Neuronal stem cell (in vitro differentiated cells): Measurements from ENCODE around the gene OR10G7.

Experiments used
- DNase-seq: peaks from one replicate; pipeline ENCODE4 v3.0.0-alpha.2; 2013; ENCODE audit warnings: low spot score
- H2AFZ ChIP-seq: one replicate; pipeline ENCODE4 v1.6.1; 2013; ENCODE audit warnings: mild to moderate bottlenecking, low read length, inconsistent platforms
- H2AK5ac ChIP-seq: 2 replicates; pipeline ENCODE4 v1.6.1; 2013; ENCODE audit warnings: low read depth, mild to moderate bottlenecking, inconsistent platforms, low read length, moderate library complexity, mixed read lengths
- H2BK120ac ChIP-seq: 2 replicates; pipeline ENCODE4 v1.6.1; 2013; ENCODE audit warnings: low read depth, mild to moderate bottlenecking, inconsistent platforms, low read length, moderate library complexity, mixed read lengths
- H2BK12ac ChIP-seq: one replicate; pipeline ENCODE4 v1.6.1; 2013; ENCODE audit warnings: low read length, inconsistent platforms
- H2BK15ac ChIP-seq: 2 replicates; pipeline ENCODE4 v1.6.1; 2013; ENCODE audit warnings: mild to moderate bottlenecking, low read length, inconsistent platforms, mixed read lengths
- H2BK5ac ChIP-seq: one replicate; pipeline ENCODE4 v1.6.1; 2013; ENCODE audit warnings: inconsistent platforms, mild to moderate bottlenecking, low read length, moderate library complexity
- H3K14ac ChIP-seq: one replicate; pipeline ENCODE4 v1.6.1; 2013; ENCODE audit warnings: low read length, inconsistent platforms
- H3K18ac ChIP-seq: 2 replicates; pipeline ENCODE4 v1.6.1; 2013; ENCODE audit warnings: low read length, inconsistent platforms
- H3K23ac ChIP-seq: 2 replicates; pipeline ENCODE4 v1.6.1; 2013; ENCODE audit warnings: low read depth, mild to moderate bottlenecking, mixed read lengths, low read length, inconsistent platforms; ENCODE audit not compliant: poor library complexity
- H3K27ac ChIP-seq: replicated peaks from 3 replicates; pipeline ENCODE4 v1.5.1; 2013; ENCODE audit warnings: low read length, inconsistent platforms
- H3K27me3 ChIP-seq, 3 experiments: 2 replicates each; pipeline ENCODE4 v1.6.1; 2013; ENCODE audit warnings: low read length in 3 of 3, mild to moderate bottlenecking in 2 of 3, inconsistent platforms in 1 of 3, low read depth in 1 of 3, mixed read lengths in 1 of 3, moderate library complexity in 1 of 3; ENCODE audit not compliant: control insufficient read depth in 3 of 3, insufficient read depth in 3 of 3
- H3K36me3 ChIP-seq, 2 donors: replicated peaks in 1 of 2; 2 replicates each; pipeline ENCODE4 v1.6.1; 2013; ENCODE audit warnings: low read length in 2 of 2; ENCODE audit not compliant: control insufficient read depth in 2 of 2, insufficient read depth in 2 of 2
- H3K4ac ChIP-seq: 2 replicates; pipeline ENCODE4 v1.6.1; 2013; ENCODE audit warnings: inconsistent platforms, mild to moderate bottlenecking, low read length, moderate library complexity
- H3K4me1 ChIP-seq, 2 donors: 1 replicate in 1 of 2; 2 replicates in 1 of 2; pipeline ENCODE4 v1.6.1; 2013; ENCODE audit warnings: low read length in 2 of 2, low read depth in 1 of 2; ENCODE audit not compliant: control insufficient read depth in 2 of 2, insufficient read depth in 1 of 2
- H3K4me2 ChIP-seq: one replicate; pipeline ENCODE4 v1.6.1; 2013; ENCODE audit warnings: mild to moderate bottlenecking, low read length, inconsistent platforms; ENCODE audit not compliant: insufficient read depth, poor library complexity, severe bottlenecking
- H3K4me3 ChIP-seq, 2 donors: 2 replicates each; pipeline ENCODE4 v1.5.1; 2013; ENCODE audit warnings: low read length in 2 of 2, mild to moderate bottlenecking in 2 of 2, inconsistent platforms in 1 of 2, moderate library complexity in 1 of 2
- H3K79me1 ChIP-seq: one replicate; pipeline ENCODE4 v1.6.1; 2013; ENCODE audit warnings: low read depth, mild to moderate bottlenecking, inconsistent platforms, low read length, moderate library complexity
- H3K9ac ChIP-seq: one replicate; pipeline ENCODE4 v1.6.1; 2013; ENCODE audit warnings: mild to moderate bottlenecking, low read depth, low read length, inconsistent platforms; ENCODE audit not compliant: poor library complexity
- H3K9me3 ChIP-seq, 2 donors: replicated peaks in 1 of 2; 2 replicates each; pipeline versions ENCODE3 to v1.6.1; 2013; ENCODE audit warnings: low read length in 2 of 2, mild to moderate bottlenecking in 2 of 2, inconsistent platforms in 1 of 2, low read depth in 1 of 2, mixed read lengths in 1 of 2, moderate library complexity in 1 of 2; ENCODE audit not compliant: control insufficient read depth in 2 of 2, insufficient read depth in 1 of 2
- H4K8ac ChIP-seq: one replicate; pipeline ENCODE4 v1.6.1; 2013; ENCODE audit warnings: low read depth, mild to moderate bottlenecking, inconsistent platforms, low read length, moderate library complexity
- H4K91ac ChIP-seq: one replicate; pipeline ENCODE4 v1.6.1; 2013; ENCODE audit warnings: low read length, low read depth, mild to moderate bottlenecking, inconsistent platforms; ENCODE audit not compliant: poor library complexity
- WGBS, 2 donors: extraction: QIAGEN DNeasy Blood & Tissue Kit; methylation state at CpG; one replicate each; pipeline ENCODE4 v1.1.7; 2013; ENCODE audit warnings: missing lambda C conversion rate in 2 of 2, mixed read lengths in 1 of 2; ENCODE audit not compliant: insufficient read length in 2 of 2, insufficient replicate concordance in 1 of 2; ENCODE audit errors: extremely low coverage in 2 of 2; 5-methylcytosine and 5-hydroxymethylcytosine counted together

Gene OR10G7

DNA sequence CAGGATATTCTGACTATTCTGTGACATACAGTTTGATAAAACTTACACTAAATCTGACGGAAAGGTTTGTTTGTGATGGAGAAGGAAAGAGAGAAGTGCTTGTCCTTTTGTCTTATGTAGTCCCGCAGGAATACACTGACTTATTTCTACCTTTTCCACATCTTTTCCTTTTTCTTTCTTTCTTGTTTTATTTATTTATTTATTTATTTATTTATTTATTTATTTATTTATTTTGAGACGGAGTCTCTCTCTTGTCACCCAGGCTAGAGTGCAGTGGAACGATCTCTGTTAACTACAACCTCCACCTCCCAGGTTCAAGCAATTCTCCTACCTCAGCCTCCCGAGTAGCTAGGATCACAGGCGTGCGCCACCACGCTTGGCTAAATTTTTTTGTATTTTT lies 31.0 kb upstream of the OR10G7 start:
- H4K8ac ChIP-seq = no peak overlapping the region
- H3K27me3 ChIP-seq = peaks cover 0 to 8% (median 0%) of the 10 kb centered on the region in 3 experiments
- H2AK5ac ChIP-seq = no peak overlapping the region
- no peaks in the 10 kb centered on the region for H3K79me1 ChIP-seq
- no peak overlapping the region for H3K9ac ChIP-seq
- H3K36me3 ChIP-seq = no peaks in the 10 kb centered on the region
- no peak overlapping the region for H3K14ac ChIP-seq
- H3K9me3 ChIP-seq = no peaks in the 10 kb centered on the region
- H3K23ac ChIP-seq = no peak overlapping the region
- H3K18ac ChIP-seq = no peak overlapping the region
- no peak overlapping the region for H3K4me3 ChIP-seq
- no peak overlapping the region for H3K27ac ChIP-seq
- no peak overlapping the region for H2BK15ac ChIP-seq
- DNase-seq = no peak
- H3K4ac ChIP-seq = no peak overlapping the region
- H4K91ac ChIP-seq = no peak overlapping the region
- no peaks in the 10 kb centered on the region for H3K4me1 ChIP-seq
- H2BK12ac ChIP-seq = no peak overlapping the region
- no peak overlapping the region for H3K4me2 ChIP-seq
- no peak overlapping the region for H2AFZ ChIP-seq
- H2BK5ac ChIP-seq = no peak overlapping the region
- WGBS, 2 donors = no CpG with 5 or more reads among the region's 8 CpGs
- H2BK120ac ChIP-seq = no peak overlapping the region

DNA sequence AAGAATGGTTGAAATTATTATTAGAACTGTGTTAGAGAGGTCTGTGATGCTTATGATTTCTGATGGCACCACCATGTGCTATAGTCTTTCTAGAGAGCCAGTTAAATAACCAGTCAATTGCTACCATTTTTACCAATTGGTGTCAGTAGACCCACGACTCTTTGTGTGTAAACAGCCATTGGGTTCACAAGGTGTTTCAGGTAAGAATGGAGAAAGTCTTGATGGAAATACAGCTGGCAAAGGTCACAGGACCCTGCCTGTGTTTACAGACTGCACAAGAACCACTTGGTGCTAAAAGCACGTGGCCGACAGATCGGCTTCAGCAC lies 30.5 kb upstream of the OR10G7 start:
- Histone ChIP-seq H3K23ac (no peak overlapping the region), H2BK120ac (no peak overlapping the region), H3K36me3 (no peaks in the 10 kb centered on the region), H3K9me3 (no peaks in the 10 kb centered on the region), H3K27me3 (peaks cover 0 to 8% (median 0%) of the 10 kb centered on the region in 3 experiments), H3K14ac (no peak overlapping the region), H3K79me1 (no peaks in the 10 kb centered on the region), H2BK12ac (no peak overlapping the region), H3K4ac (no peak overlapping the region), H4K91ac (no peak overlapping the region), H3K4me1 (no peaks in the 10 kb centered on the region), H2BK5ac (no peak overlapping the region), H3K4me3 (no peak overlapping the region), H2AFZ (no peak overlapping the region), H2BK15ac (no peak overlapping the region), H3K4me2 (no peak overlapping the region), H3K27ac (no peak overlapping the region), H3K18ac (no peak overlapping the region), H2AK5ac (no peak overlapping the region), H3K9ac (no peak overlapping the region), H4K8ac (no peak overlapping the region)
- no peak for DNase-seq
- WGBS, 2 donors = no CpG with 5 or more reads among the region's 4 CpGs

DNA sequence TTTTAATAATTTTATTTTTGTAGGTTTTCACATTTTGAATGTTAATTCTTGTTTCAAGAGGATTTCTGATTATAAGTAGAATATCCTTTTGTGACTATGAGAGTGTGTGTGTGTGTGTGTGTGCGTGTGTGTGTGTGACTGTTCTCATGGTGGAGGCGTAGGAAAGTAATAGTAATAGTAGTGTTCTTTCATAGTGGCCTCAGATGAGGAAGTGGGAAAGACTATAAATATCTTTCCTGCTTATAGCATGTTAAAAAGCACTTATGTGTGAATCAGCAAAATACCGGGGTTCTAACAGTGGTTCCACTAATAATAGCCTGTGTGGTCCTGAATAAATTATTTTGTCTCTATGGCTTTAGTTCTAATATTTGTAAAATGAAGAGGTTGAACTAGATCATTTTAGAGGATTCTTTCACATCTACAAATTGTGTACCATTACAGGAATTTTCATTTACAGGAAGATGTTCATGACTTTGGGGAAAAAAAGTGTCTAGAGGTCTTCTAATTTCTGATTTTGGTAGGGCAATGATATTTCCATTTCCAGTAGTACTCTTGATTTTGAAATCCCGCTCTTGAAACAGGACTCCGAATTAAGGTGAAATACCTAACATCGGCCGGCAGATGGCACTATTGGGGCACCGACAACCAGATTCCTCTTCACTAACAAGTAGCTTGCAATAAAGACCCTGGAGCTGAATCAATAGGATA lies 29.9 kb upstream of the OR10G7 start:
- no peak overlapping the region for H3K4ac ChIP-seq
- H3K9me3 ChIP-seq = no peaks in the 10 kb centered on the region
- H4K91ac ChIP-seq = no peak overlapping the region
- H3K23ac ChIP-seq = no peak overlapping the region
- H2BK5ac ChIP-seq = no peak overlapping the region
- H2BK120ac ChIP-seq = no peak overlapping the region
- no peak overlapping the region for H4K8ac ChIP-seq
- H3K27me3 ChIP-seq = peaks cover 0 to 8% (median 0%) of the 10 kb centered on the region in 3 experiments
- H3K14ac ChIP-seq = no peak overlapping the region
- H3K4me2 ChIP-seq = no peak overlapping the region
- no peaks in the 10 kb centered on the region for H3K36me3 ChIP-seq
- H2AFZ ChIP-seq = no peak overlapping the region
- H3K4me3 ChIP-seq = no peak overlapping the region
- no peak overlapping the region for H2BK15ac ChIP-seq
- no CpG with 5 or more reads among the region's 8 CpGs for WGBS, 2 donors
- H2BK12ac ChIP-seq = no peak overlapping the region
- no peaks in the 10 kb centered on the region for H3K4me1 ChIP-seq
- H3K79me1 ChIP-seq = no peaks in the 10 kb centered on the region
- H3K9ac ChIP-seq = no peak overlapping the region
- no peak overlapping the region for H3K18ac ChIP-seq
- DNase-seq = peak; percentile 75
- H2AK5ac ChIP-seq = no peak overlapping the region
- H3K27ac ChIP-seq = no peak overlapping the region

DNA sequence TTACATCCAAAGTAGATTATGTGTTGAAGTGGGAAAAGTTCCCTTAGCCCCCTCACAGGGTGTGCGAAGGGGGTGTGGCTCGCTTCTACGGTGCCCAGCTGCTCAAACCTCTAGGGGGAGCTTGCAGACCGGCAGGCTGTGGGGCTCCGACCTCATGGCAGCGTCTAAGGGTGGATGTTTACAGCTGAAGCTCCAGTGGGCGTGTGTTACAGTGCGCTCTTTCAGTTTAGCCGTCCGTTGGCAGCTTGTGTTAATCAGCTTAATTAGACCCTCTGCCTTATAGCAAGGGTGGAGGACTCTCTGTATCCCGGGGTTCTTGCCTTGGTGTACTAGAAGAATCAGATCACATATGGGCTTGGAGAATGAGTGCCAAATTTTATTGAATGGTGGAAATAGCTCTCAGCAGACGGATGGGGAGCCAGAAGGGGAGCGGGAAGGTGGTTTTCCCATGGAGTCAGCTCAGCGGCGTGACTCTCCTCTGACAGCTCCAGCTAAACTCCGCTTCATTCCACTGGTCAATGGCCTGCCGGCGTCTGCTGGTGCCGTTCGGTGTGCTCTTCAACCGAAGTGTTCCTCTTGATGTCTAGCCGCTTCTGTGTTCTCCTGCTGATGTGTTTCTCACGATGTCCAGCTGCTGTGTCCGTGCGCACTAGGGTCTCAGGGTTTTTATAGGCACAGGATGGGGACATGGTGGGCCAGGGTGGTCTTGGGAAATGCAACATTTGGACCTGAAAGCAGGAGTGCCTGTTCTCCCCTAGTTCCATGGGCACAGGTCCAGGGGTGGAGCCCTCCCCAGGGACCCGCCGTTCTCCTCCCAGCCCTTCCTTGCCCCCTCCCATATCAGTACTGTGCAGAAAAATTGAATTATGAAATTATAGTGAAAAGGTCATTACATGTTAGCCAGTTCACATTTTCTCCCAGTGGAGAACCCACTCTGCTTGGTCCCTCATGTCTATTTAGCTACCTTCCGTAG lies 28.6 kb upstream of the OR10G7 start:
- H3K9ac ChIP-seq = no peak overlapping the region
- H2BK12ac ChIP-seq = no peak overlapping the region
- no peak overlapping the region for H3K27ac ChIP-seq
- no peak overlapping the region for H3K18ac ChIP-seq
- H2BK120ac ChIP-seq = no peak overlapping the region
- WGBS, 2 donors = no CpG with 5 or more reads among the region's 28 CpGs
- no peaks in the 10 kb centered on the region for H3K79me1 ChIP-seq
- H2AK5ac ChIP-seq = no peak overlapping the region
- H3K4ac ChIP-seq = no peak overlapping the region
- H3K4me2 ChIP-seq = no peak overlapping the region
- no peak overlapping the region for H3K14ac ChIP-seq
- no peak overlapping the region for H4K8ac ChIP-seq
- H3K36me3 ChIP-seq = no peaks in the 10 kb centered on the region
- peak overlapping the region; percentile 45 for H2AFZ ChIP-seq
- H4K91ac ChIP-seq = no peak overlapping the region
- H2BK5ac ChIP-seq = no peak overlapping the region
- H3K9me3 ChIP-seq = no peaks in the 10 kb centered on the region
- peak; percentile 41 for DNase-seq
- H3K27me3 ChIP-seq = peaks cover 0 to 8% (median 0%) of the 10 kb centered on the region in 3 experiments
- no peaks in the 10 kb centered on the region for H3K4me1 ChIP-seq
- no peak overlapping the region for H3K23ac ChIP-seq
- H2BK15ac ChIP-seq = no peak overlapping the region
- H3K4me3 ChIP-seq = no peak overlapping the region
